A172 (cell line): ENCODE measurements around the gene AFG3L2. TPM values are rescaled to one million over a fixed set of nuclear protein-coding genes. Genes with fewer than 3 reads are reported as not detected.

Experiments used
- total RNA-seq: library from RNA; depleted of rRNA; stranded (reverse); fragments of >200 nt; shearing (Covaris generic); gene quantifications from 2 replicates; pipeline ENCODE4 v1.2.3, GENCODE V29; 2014; rRNA removed

Gene AFG3L2
- total RNA-seq, 1 experiment from 2014 or later: 98.5 TPM

Other genes starting within 250 kb of the AFG3L2 start
- not detected in 2 replicates for gene CIDEA, start 122.9 kb downstream of the AFG3L2 start, total RNA-seq
- gene TUBB6, start 69.0 kb downstream of the AFG3L2 start, total RNA-seq: 464 and 479 TPM in 2 replicates
- 5.7 and 20.0 TPM in 2 replicates for gene PRELID3A, start 30.7 kb upstream of the AFG3L2 start, total RNA-seq